IPS-18a (cell line): ENCODE data around the gene LRRC38.
"Not testable (repeated sequence)": the region's sequence is repeated elsewhere in the genome, so short reads cannot be mapped to it uniquely, and the experiment has no call there.

ENCODE experiments used
- H3K27ac ChIP-seq: one replicate; pipeline ENCODE4 v1.5.1; 2013; ENCODE audit warnings: low read length
- H3K27me3 ChIP-seq: one replicate; pipeline ENCODE4 v1.6.1; 2013; ENCODE audit warnings: mild to moderate bottlenecking, low read length; ENCODE audit not compliant: control insufficient read depth, insufficient read depth
- H3K36me3 ChIP-seq: one replicate; pipeline ENCODE4 v1.6.1; 2013; ENCODE audit warnings: low read depth, low read length; ENCODE audit not compliant: control insufficient read depth
- H3K4me1 ChIP-seq: one replicate; pipeline ENCODE4 v1.6.1; 2013; ENCODE audit warnings: low read depth, low read length; ENCODE audit not compliant: control insufficient read depth
- H3K4me3 ChIP-seq: one replicate; pipeline ENCODE4 v1.5.1; 2013; ENCODE audit warnings: low read length
- H3K9ac ChIP-seq: one replicate; pipeline ENCODE4 v1.6.1; 2013; ENCODE audit warnings: mild to moderate bottlenecking, low read length, moderate library complexity
- H3K9me3 ChIP-seq: one replicate; pipeline ENCODE4 v1.6.1; 2013; ENCODE audit warnings: low read depth, low read length; ENCODE audit not compliant: control insufficient read depth

Gene LRRC38

GRCh38 chr1:13513895-13514546, at the start of gene LRRC38:
LRRC38 (minus strand) TSS chr1:13514003; CDS start chr1:13513593, 410 bp downstream.
- H3K4me3 ChIP-seq = peak within 1 kb of the TSS; percentile 40
- no peaks in the 10 kb centered on the region for H3K9me3 ChIP-seq
- peaks cover 5% of the 10 kb centered on the region for H3K4me1 ChIP-seq
- no peak within 1 kb of the TSS for H3K9ac ChIP-seq
- H3K36me3 ChIP-seq = no peaks in the 10 kb centered on the region
- no peak within 1 kb of the TSS for H3K27ac ChIP-seq
- peaks cover 94% of the 10 kb centered on the region for H3K27me3 ChIP-seq

- not testable (repeated sequence) for H3K4me1 ChIP-seq, H3K27me3 ChIP-seq, H3K36me3 ChIP-seq, H3K9ac ChIP-seq, H3K27ac ChIP-seq, H3K9me3 ChIP-seq, H3K4me3 ChIP-seq
Observed at GRCh38 chr1:13562981-13563380, 49.2 kb upstream of the LRRC38 start.

- no peak overlapping the region for H3K4me3 ChIP-seq
- H3K9ac ChIP-seq = no peak overlapping the region
- no peaks in the 10 kb centered on the region for H3K4me1 ChIP-seq
- H3K27ac ChIP-seq = no peak overlapping the region
- H3K27me3 ChIP-seq = no peaks in the 10 kb centered on the region
- no peaks in the 10 kb centered on the region for H3K9me3 ChIP-seq
- H3K36me3 ChIP-seq = no peaks in the 10 kb centered on the region
Observed at GRCh38 chr1:13560541-13560940, 46.7 kb upstream of the LRRC38 start.

- Histone ChIP-seq H3K9ac (no peak overlapping the region), H3K4me3 (no peak overlapping the region), H3K27me3 (no peaks in the 10 kb centered on the region), H3K36me3 (no peaks in the 10 kb centered on the region), H3K4me1 (no peaks in the 10 kb centered on the region), H3K27ac (no peak overlapping the region), H3K9me3 (no peaks in the 10 kb centered on the region)
Observed at GRCh38 chr1:13556224-13556764, 42.5 kb upstream of the LRRC38 start.

- H3K9me3 ChIP-seq = no peaks in the 10 kb centered on the region
- H3K9ac ChIP-seq = no peak overlapping the region
- H3K36me3 ChIP-seq = no peaks in the 10 kb centered on the region
- H3K27ac ChIP-seq = no peak overlapping the region
- H3K27me3 ChIP-seq = no peaks in the 10 kb centered on the region
- no peak overlapping the region for H3K4me3 ChIP-seq
- H3K4me1 ChIP-seq = no peaks in the 10 kb centered on the region
Observed at GRCh38 chr1:13554798-13555197, 41.0 kb upstream of the LRRC38 start.

- Histone ChIP-seq H3K9me3 (no peaks in the 10 kb centered on the region), H3K9ac (no peak overlapping the region), H3K4me1 (no peaks in the 10 kb centered on the region), H3K4me3 (no peak overlapping the region), H3K27me3 (no peaks in the 10 kb centered on the region), H3K36me3 (no peaks in the 10 kb centered on the region), H3K27ac (no peak overlapping the region)
Observed at GRCh38 chr1:13550663-13551062, 36.9 kb upstream of the LRRC38 start.

GRCh38 chr1:13549521-13549920, 35.7 kb upstream of the LRRC38 start:
- no peaks in the 10 kb centered on the region for H3K9me3 ChIP-seq
- no peaks in the 10 kb centered on the region for H3K4me1 ChIP-seq
- no peak overlapping the region for H3K9ac ChIP-seq
- H3K27ac ChIP-seq = no peak overlapping the region
- no peak overlapping the region for H3K4me3 ChIP-seq
- H3K36me3 ChIP-seq = no peaks in the 10 kb centered on the region
- H3K27me3 ChIP-seq = no peaks in the 10 kb centered on the region

- Histone ChIP-seq H3K9ac (no peak overlapping the region), H3K4me3 (no peak overlapping the region), H3K36me3 (no peaks in the 10 kb centered on the region), H3K27ac (no peak overlapping the region), H3K9me3 (no peaks in the 10 kb centered on the region), H3K27me3 (no peaks in the 10 kb centered on the region), H3K4me1 (no peaks in the 10 kb centered on the region)
Observed at GRCh38 chr1:13549021-13549420, 35.2 kb upstream of the LRRC38 start.

GRCh38 chr1:13548281-13548680, 34.5 kb upstream of the LRRC38 start:
- no peak overlapping the region for H3K9ac ChIP-seq
- no peaks in the 10 kb centered on the region for H3K4me1 ChIP-seq
- H3K36me3 ChIP-seq = no peaks in the 10 kb centered on the region
- no peaks in the 10 kb centered on the region for H3K27me3 ChIP-seq
- H3K27ac ChIP-seq = no peak overlapping the region
- no peaks in the 10 kb centered on the region for H3K9me3 ChIP-seq
- H3K4me3 ChIP-seq = no peak overlapping the region

- Histone ChIP-seq H3K9me3 (no peaks in the 10 kb centered on the region), H3K27ac (no peak overlapping the region), H3K4me3 (no peak overlapping the region), H3K27me3 (no peaks in the 10 kb centered on the region), H3K9ac (no peak overlapping the region), H3K4me1 (no peaks in the 10 kb centered on the region), H3K36me3 (no peaks in the 10 kb centered on the region)
Observed at GRCh38 chr1:13546791-13547190, 33.0 kb upstream of the LRRC38 start.

- no peaks in the 10 kb centered on the region for H3K9me3 ChIP-seq
- no peak overlapping the region for H3K9ac ChIP-seq
- H3K27ac ChIP-seq = no peak overlapping the region
- no peak overlapping the region for H3K4me3 ChIP-seq
- H3K27me3 ChIP-seq = no peaks in the 10 kb centered on the region
- no peaks in the 10 kb centered on the region for H3K4me1 ChIP-seq
- H3K36me3 ChIP-seq = no peaks in the 10 kb centered on the region
Observed at GRCh38 chr1:13544221-13544556, 30.4 kb upstream of the LRRC38 start.

GRCh38 chr1:13543451-13544220, 29.8 kb upstream of the LRRC38 start:
- Histone ChIP-seq H3K9ac (no peak overlapping the region), H3K9me3 (no peaks in the 10 kb centered on the region), H3K4me3 (no peak overlapping the region), H3K27me3 (no peaks in the 10 kb centered on the region), H3K36me3 (no peaks in the 10 kb centered on the region), H3K27ac (no peak overlapping the region), H3K4me1 (no peaks in the 10 kb centered on the region)
